NCI-H187 (cell line): ENCODE data around the gene GPRASP2.

Experiments used
- DNase-seq, 2 experiments: peaks; one replicate each; lab custom pipeline; 2025; lab: John Stamatoyannopoulos, UW

GPRASP2 gene

DNA sequence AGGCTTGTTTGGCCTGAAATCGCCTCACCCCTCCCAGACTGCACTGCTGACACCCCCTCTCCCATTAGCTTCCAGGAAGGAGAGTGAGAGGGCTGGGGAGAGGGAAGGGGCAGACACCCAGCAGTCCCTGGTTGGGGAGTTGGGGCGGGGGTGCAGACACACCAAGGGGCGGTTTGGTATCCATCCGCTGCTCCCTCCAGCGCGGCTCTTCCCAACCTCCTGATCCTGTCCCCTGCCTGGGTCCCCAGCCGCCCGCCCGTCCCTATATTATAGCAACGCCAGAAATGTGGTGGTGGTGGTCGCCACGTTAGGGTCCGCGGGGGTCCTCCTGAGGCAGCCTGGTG lies 33.2 kb downstream of the GPRASP2 start:
- DNase-seq = no peak

DNA sequence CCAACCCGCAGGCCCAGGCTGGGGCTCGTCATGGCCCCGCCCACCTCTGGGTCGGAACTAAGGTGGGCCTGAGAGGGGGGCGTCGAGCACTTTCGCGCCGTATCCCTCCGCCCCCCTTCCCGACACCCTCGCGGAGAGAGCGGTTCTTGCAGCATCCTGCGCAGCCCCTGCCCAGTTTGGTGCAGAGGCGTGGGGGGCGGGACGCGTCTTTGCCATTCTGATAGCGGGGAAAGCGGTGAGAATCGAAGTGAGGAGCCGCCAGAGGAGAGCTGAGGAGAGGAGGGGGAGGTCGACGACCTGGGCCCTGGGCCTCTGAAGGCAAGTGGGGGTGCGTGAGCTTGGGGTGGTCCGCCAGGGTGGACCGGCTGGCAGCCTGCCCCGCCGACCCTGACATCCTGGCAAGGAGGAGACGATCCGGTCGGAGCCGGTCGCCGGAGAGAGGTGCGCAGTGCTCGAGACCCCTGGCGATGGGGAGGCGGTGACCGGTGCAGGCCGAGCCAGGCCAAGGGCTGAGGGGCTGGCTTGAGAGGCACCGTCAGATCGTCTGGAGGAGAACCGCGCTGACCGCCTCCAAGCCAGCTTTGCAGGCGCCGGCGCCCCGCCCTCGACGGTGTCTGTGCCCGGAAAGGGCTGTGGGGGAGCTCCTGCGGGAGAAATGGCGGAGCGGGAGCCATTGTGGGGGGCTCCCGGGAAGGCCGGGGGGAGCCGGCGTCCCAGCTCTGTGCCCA lies 33.8 kb downstream of the GPRASP2 start:
- no peak for DNase-seq

DNA sequence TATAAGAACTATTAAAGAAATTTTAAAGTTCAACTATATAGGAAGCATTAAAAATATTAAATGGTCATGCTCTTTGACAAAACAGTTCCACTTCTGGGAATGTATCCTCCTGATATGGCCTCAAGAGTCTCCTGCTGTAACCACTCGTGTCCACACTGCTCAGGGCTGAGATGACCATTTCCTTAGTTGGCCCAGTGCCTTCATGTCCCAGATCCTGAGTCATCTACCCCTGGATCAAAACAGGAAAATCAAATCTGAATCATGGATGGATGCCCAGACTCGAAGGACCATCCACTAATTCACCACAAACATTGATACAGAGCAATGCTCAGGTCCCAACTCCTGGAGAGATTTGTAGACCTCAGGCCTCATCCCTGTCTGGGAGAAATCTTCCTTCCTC lies 53.0 kb downstream of the GPRASP2 start:
- DNase-seq = no peak

DNA sequence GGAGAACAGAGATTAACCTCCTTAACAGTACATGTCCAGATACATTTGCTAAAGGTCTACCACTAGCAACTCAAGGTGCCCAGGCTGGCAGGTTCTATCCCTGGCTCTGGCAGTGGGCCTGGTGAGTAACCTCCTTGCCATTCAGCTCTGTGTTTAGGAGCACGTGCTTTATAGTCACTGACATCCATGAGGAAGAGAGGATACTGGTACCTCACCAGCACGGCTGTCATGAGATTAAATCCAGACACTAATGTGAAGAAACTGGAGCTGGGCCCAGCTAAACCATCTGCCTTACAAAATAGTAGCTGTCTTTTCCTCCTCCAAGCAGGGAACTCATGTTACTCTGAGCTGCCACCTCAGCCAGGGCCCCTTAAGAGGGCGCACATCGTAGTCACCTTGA lies 53.6 kb downstream of the GPRASP2 start:
- no peak for DNase-seq

DNA sequence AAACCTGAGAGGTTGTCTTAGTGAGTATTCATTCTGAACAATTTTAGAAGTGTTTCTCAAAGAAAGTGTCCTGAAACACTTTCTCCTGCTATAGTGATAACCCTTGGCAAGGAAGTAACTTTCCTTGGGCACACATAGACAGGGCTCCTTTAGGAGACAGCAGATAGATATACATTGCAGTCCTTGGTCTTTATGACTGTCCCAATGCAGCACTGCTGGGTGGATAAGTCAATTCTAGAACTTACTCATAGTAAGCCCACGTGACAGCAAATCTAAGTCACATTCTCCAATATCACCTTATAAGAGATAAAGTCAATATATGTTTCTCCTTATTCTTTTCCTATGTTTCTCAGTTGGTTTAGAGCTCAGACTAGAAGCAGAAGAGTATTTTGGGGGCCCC lies 55.0 kb downstream of the GPRASP2 start:
- DNase-seq = no peak
